ENCODE data around the gene RASA1.

GRCh38 chr5:87233143-87233542, 34.5 kb upstream of the RASA1 start:
- TF ChIP-seq, protein P1, sequence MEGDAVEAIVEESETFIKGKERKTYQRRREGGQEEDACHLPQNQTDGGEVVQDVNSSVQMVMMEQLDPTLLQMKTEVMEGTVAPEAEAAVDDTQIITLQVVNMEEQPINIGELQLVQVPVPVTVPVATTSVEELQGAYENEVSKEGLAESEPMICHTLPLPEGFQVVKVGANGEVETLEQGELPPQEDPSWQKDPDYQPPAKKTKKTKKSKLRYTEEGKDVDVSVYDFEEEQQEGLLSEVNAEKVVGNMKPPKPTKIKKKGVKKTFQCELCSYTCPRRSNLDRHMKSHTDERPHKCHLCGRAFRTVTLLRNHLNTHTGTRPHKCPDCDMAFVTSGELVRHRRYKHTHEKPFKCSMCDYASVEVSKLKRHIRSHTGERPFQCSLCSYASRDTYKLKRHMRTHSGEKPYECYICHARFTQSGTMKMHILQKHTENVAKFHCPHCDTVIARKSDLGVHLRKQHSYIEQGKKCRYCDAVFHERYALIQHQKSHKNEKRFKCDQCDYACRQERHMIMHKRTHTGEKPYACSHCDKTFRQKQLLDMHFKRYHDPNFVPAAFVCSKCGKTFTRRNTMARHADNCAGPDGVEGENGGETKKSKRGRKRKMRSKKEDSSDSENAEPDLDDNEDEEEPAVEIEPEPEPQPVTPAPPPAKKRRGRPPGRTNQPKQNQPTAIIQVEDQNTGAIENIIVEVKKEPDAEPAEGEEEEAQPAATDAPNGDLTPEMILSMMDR (IDR thresholded peaks at IDR 0.05 in 4 of 5, conservative IDR thresholded peaks at IDR 0.05 in 1 of 5), result no peak
- no peak for TF ChIP-seq POLR2A (IDR thresholded peaks at IDR 0.05)

Measured in gastrocnemius medialis (tissue), 4 donors.